ENCODE data around the gene FAR2.
"Not testable (repeated sequence)": the region's sequence is repeated elsewhere in the genome, so short reads cannot be mapped to it uniquely, and the experiment has no call there.

Gene FAR2

DNA sequence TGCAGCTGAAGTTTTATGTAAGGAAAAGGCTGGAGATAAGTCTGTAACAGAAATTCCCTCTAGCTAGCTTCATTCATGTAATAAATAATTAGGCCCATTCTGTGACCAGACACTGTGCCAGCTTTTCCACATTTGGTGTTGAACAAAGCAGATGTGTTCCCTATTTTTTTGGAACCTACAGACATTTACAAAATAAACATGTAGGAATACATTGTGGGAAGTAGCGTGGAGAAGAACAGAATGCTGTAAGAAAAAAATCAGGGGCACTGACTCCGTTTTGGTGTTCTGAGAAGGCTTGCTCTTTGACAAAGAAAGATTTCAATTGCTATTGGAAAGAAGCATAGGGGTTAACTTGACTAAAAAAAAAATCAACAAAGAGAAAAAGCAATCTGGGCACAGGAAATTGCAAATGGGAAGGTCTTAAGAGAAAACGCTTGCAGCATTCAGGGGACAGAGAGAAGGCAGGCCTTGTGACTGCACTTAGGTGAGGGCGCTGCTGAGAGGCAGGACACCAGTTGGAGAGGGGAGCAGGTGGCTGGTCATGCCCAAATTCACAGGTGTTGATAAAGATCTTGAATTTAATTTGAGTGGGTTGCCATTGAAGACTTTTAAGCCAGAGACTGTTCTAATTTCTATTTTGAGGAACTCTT lies 4.0 kb downstream of the FAR2 start:
- no peak for DNase-seq (ENCODE audit: low spot score)

DNA sequence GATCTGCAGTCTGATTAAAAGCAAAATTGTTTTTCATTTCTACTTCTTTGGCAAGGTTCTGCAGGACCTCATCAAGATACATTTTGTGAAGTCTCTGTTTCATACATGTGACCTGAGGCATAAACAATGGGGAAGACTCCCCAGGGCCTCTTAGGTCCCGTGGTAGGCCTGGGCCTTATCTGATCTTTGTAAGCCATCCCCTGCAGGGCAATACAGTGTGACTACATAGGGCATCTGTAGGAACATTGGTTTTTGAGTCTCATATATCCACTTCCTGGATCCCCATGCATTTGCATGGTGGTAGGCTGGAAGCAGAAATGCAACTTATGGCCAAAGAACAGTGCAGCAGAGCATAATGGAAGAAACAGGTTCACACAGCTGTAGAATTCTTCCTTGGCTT lies 6.0 kb downstream of the FAR2 start:
- DNase-seq (ENCODE audit: low spot score): no peak

DNA sequence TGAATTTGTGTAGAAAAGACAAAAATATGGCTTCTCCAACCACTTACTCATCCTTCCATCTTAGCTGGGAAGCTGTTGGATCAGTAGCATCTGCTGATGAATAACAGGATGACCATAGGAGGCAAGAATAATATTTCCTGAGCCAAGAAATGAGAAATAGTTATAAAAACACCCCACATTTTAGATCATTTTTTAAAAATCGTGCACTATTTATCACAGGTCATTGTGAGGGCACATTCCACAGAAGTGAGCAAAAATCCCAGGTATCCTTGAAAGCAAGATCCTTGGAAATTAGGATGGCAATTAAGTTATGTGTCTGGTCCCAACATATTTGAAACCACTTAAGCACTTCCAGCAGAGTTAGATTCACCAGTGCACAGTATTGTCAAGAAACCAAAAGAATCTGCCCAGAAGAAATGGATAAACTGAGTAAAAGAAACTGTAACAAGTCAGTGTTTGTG lies 8.4 kb downstream of the FAR2 start:
- DNase-seq (ENCODE audit: low spot score): no peak

DNA sequence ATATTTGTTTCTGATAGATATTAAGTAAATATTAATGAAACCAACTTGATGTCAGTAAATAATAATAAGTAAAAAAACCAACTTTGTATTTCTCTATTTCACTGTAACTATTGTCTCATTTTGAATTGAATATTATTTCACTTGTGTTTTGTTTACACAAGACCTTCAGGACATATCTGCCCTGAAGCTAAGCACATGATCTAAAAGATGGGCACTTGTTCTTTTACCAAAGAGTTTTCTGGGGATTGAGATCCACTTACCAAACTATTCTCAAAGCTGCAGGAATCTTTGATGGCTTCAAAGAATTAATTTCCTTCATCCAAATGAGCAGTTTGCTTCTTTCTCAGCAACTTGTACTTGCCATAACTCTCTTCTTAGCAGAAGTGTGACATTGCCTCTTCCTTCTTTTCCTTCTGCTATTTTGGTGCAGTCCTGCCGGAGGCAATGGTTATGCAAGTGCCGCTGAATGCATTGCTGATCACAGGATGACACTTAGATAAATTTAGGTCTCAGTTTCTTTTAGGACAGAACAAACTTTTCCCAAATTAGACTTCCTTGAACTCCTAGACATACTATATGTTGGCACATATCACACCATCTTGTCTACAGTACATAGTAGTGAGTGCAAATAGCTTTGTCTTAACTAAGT lies 9.2 kb downstream of the FAR2 start:
- no peak for DNase-seq (ENCODE audit: low spot score)

DNA sequence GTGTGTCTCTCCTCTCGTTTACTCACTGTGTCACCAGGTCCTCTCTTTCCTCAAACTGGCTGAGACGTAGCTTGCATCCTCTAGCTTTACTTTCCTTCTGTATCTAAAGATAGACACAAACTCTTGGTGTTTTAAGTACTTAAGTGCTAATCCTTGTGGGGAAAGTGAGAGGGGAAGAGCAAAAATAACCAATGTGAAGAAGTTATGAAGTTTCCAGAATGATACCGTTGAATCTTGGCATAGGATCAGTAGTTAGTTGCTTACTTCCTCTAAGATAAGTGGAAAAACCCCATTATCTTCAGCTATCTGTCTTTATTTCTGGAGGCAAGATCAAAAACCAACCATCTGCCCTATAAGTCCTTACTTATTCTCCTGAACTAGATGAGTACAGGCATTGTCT lies 10.6 kb downstream of the FAR2 start:
- DNase-seq (ENCODE audit: low spot score): no peak

DNA sequence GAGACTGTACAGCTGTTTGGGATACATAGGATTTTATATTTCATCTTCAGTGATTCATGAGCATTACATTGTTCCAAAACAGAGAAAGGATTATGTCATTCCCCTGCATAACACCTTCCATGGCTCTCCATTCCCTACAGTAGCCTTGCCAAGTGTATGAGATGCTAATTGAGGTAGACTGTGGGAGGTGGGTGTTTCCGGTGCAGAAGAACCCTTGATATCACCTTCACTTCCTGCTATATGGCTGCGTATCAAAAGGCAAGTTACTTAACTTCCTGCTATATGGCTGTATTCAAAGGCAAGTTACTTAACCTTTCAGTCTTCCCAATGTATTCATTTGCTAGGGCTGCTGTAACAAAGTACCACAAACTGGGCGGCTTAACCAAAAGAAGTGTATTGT lies 11.2 kb downstream of the FAR2 start:
- DNase-seq (ENCODE audit: low spot score): no peak

DNA sequence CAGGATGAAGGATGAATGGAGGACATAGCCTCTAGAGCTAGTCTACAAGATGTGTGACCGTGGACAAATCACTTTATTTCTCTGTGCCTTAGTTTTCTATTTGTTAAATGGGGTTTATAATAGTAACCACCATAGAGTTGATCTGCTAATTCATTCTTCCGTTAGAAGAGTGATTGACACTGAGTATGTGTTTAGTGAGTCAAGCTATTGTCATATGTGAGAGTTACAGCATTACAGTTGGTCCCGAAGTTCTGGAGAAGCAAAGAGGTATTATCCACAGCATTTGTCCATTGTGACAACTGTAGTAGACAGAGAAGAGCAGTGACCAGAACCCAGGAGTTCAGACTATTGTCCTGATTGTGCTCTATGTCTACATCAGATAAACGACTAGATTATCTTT lies 14.1 kb downstream of the FAR2 start:
- DNase-seq (ENCODE audit: low spot score): no peak

DNA sequence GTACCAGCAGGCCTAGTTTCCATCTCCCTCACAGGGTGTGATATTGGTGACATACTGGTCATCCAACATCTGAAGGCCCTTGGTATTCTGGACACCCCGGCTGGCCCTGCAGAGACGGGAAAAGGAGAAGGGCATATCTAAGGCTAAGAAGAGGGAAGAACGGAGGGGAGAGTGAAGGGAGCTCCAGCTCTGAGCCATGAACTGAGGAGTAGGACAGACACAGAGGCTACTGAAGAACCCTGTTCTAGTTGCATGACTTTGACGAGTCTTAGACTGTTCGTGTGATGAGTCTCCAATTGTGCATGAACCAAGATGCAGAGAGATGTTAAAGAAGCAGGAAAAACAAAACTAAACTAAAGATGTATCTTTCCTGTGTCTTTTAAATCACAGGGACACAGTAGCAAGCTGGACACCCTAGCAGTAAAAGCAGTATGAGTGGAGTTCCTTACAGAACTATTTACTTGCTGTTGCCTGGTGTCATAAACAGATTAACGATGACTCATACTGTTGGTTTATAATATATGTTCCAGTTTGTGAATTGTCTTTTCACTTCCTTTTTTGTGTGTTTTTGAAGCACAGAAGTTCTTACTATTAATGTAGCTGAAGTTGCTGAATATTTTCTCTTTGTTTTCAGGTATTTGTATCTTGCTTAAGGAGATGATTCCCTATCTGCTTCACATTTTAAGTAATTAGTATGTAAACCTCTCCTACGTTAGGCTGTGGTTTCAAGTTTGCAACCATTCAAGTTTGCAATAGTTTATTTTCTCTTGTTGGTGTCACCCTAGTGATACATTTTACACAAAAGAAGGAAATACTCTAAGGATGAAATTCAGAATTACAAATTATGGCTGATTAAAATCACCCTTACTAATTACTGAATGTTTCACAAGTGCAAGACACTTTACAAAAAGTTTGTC lies 15.7 kb downstream of the FAR2 start:
- peak; percentile 55 for DNase-seq (ENCODE audit: low spot score)

DNA sequence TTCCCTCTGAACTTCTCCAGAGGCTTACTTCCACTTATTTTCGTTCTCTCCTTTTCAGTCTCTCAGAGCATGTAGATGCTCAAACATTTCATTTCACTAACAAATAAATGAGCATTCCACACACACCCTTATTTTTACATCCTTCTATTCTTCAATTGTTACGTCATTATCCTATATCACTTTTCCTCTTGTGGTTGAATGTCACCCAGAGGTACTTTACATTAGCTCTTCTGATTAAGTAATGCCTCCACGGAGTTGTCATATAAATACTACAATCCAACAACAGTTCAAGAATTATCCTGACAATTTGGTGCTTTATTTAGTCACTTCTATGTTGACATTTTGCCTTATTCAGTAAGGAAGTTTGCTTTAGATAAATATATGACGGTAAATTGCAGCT lies 18.4 kb downstream of the FAR2 start:
- no peak for DNase-seq (ENCODE audit: low spot score)

DNA sequence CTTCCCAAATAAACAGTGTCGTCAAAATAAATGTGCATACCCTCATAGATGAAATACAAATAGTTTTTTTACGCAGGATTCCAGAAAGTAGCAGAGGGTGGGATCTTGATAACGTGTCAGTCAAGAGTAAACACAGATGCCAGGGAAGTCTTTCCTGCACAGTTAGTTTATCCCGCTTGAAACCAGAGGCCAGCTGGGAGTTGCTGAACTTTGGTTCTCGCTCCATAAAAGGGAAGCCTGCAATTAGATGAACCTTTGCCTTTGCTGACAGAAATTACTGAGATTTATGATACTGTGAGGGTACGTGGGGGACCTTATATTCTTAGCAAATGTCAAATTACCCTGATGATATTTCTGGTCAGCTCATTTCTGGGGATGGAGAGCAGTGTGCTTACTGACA lies 18.9 kb downstream of the FAR2 start:
- DNase-seq (ENCODE audit: low spot score): no peak

DNA sequence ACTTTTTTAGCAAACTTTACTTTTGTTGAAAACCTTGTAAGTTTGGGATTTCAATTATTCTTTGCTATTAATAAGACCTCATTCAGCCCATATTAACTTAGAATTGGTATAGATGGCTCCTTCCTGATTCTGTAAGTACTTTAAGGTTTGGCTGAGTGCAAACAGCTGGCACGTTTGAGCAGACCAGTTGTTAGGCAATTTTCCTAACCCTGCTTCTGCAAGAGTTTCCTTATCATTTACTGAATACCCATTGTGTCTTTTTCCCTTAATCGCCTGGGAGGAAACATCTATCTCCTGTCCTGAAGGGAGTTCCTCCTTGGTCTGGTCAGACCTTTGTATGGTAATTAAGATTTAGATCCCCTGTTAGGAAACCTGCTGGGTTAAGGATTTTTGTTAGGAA lies 20.9 kb downstream of the FAR2 start:
- DNase-seq (ENCODE audit: low spot score): not testable (repeated sequence)

DNA sequence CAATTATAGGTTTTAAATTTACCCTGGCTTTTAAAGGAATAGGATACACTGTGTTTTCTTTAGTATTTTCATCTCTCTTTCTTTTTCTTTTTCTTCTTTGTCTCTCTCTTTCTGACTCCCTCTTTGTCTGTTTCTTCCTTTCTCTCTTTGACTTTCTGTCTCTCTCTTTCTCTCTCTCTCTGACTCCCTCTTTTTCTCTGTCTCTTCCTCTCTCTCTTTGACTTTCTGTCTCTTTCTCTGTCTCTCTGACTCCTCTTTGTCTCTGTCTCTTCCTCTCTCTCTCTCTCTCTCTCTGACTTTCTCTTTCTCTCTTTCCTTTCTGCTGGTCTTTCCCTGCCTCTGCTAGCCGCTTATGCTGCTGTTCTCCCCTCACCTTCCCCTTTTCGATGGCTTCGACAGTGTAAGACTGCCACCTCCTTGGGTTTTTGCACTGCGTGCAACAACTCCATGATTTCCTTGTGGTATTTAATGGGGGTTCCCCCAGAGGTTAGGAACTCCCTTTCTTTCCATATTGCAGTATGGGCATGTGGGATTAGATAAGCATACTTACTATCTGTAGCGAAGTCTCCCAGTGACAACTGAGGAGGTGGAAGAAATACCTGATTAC lies 21.5 kb downstream of the FAR2 start:
- DNase-seq (ENCODE audit: low spot score): not testable (repeated sequence)

DNA sequence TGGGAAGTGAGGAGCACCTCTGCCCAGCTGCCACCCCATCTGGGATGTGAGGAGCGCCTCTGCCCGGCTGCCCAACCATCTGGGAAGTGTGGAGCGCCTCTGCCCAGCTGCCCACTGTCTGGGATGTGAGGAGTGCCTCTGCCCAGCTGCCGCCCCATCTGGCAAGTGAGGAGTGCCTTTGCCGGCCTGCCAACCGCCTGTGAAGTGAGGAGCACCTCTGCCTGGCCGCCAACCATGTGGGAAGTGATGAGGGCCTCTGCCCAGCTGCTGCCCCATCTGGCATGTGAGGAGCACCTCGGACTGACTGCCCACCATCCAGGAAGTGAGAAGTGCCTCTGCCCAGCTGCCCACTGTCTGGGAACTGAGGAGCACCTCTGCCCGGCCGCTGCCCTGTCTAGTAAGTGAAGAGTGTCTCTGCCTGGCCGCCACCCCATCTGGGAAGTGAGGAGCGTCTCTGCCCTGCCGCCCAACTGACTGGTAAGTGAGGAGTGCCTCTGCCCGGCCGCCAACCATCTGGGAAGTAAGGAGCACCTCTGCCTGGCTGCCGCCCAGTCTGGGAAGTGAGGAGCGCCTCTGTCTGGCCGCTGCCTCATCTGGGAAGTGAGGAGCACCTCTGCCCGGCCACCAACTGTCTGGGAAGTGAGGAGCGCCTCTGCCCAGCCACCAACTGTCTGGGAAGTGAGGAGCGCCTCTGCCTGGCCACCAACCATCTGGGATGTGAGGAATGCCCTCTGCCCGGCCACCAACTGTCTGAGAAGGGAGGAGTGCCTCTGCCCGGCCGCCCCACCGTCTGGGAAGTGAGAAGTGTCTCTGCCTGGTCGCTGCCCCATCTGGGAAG lies 22.6 kb downstream of the FAR2 start:
- DNase-seq (ENCODE audit: low spot score): no peak

DNA sequence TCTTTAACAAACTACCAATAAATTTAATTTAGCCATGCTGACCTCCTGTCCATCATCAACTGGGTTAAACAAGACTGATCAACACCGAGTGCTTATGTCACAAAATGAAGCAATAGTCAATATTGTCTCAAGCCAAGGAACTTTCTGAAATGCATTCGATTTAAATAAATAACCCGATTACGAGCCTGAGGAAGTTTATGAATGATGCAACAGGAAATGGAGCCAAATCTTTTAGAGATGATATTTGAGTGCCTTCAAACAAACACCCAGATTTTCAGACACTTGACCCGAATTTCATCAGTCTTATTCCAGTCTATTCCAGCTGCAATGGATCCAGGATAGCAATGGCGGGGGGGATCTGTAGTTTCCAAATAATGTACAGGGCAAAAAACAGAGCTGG lies 27.9 kb downstream of the FAR2 start:
- DNase-seq (ENCODE audit: low spot score): no peak

DNA sequence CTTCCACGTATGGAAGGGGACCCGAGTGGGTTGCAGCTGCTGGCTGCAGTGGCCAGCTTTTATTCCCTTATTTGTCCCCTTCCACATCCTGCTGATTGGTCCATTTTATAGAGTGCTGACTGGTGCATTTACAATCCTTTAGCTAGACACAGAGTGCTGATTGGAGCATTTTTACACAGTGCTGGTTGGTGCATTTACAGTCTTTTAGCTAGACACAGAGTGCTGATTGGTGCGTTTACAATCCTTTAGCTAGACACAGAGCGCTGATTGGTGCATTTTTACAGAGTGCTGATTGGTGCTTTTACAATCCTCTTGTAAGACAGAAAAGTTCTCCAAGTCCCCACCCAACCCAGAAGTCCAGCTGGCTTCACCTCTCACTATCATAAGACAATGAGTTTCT lies 33.2 kb downstream of the FAR2 start:
- DNase-seq (ENCODE audit: low spot score): not testable (repeated sequence)

DNA sequence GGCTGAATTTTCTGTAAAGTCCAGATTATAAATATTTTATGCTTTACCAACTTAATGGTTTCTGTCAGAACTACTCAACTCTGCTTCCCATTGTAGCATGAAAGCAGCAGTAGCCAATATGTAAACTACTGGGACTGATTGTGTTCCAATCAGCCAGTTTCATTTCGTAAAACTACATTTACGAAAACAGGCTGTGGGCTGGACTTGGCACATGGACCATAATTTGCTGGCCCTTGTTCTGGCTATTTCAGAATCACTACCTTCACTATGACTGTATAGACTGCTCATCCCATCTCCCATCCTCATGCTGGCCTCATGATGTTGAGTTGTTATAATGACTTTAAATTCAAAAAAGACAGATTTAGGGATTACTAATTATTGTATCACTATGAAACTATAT lies 38.7 kb downstream of the FAR2 start:
- no peak for DNase-seq (ENCODE audit: low spot score)

DNA sequence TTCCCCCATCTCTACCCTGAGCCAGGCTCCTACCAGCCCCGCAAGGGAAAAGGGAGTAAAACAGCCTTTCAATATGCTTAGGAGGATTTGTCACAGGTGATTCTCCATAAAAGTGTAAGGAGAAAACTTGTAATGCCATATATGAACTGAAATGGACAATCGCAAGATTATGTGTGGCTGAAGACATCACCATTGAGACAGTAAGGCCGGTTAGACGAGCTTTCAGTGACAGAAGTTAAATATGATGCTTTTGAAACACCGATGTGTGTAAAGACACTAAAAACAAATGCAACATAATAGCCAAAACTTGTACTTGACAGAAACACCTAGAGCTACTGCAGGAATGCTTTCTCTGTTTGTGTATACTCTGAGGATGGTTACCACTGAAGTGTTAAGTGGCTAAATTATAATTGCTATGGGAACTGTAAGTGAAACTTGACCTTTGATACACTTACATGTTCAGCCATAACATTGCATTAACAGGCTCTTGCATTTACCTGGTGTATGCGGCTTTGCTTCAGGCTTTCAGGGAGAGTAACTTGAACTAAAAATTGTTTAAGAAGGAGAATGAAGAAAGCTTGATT lies 42.3 kb downstream of the FAR2 start:
- DNase-seq (ENCODE audit: low spot score): no peak

DNA sequence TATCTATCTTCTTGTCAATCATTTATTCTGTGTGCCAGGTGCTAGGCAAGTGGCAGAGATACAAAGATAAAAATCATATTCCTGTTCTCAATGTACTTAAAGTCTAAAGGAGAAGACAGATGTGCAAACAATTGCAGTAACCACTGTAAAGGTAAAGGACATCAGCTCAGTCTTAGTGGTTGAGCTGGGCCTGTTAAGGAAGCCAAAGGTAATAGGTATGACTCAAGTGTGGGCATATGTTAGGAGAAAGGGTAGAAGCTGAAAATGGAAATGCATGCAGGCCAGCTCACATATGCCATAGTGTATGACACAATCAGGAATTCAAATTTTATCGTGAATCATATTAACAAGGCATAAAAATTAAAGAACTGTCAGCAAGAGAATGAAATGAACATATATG lies 49.8 kb downstream of the FAR2 start:
- DNase-seq (ENCODE audit: low spot score): no peak

DNA sequence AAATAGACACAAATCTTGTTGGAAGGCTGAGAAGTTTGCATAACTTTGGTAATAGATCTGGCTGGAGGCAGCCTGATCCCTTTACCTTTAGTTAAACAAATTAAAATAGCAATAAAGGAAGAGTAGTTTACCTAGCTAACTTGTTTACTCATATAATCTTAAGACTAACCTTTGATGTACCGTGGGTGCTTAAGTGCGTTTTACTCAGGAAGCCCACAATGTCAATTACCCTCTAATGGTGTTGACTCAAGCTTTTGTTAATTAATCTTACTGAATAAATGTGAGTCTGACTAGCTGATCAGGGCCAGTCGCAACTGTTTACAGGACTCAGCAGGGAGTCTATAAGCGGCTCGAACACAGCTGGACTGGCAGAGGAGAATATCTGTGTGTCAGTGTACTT lies 51.5 kb downstream of the FAR2 start:
- DNase-seq (ENCODE audit: low spot score): no peak

DNA sequence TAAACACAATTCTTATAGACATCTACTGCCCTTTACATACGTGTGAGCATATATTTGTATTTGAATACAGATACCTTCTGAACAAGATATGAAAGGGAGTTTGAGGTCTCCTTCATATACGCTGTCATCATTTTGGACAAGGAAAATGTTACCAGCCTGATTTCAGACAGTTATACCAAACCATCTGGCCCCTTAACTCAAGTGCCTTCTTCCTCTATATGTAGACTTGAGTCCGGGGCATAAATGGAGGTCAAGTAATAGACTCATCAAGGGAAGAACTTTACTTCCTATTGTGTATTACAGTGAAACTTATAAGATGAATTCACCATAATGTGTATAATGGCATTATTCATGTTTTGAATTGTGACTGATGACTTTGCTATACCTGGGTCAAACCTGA lies 52.2 kb downstream of the FAR2 start:
- DNase-seq (ENCODE audit: low spot score): no peak

DNA sequence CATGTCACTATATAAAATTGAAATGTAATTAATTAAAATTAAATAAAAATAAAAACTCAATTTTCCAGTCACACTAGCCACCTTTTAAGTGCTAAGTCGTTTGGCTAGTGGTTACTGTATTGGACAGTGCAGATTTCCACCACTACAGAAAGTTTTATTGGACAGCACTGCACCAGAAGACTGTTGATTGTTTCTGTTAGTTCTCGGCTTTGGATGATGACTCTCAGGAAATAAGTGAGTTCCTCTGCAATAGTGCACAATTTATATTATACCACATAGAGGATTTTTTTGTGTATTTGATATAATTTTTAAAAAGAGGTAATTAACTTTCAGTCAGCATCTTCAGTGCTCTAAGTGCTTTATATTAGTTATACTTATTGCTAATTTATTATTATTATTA lies 52.7 kb downstream of the FAR2 start:
- DNase-seq (ENCODE audit: low spot score): no peak
